Activated naive CD4-positive, alpha-beta T cell treated with anti-CD3 and anti-CD28 coated beads, Interleukin-2, amount 50 U/mL, for 72 hours (primary cell): ENCODE data around the gene ITGB7. TPM values are rescaled to one million over a fixed set of nuclear protein-coding genes. Genes with fewer than 3 reads are reported as not detected.
"Not testable (repeated sequence)": the region's sequence is repeated elsewhere in the genome, so short reads cannot be mapped to it uniquely, and the experiment has no call there.

Source experiments
- ATAC-seq, 2 donors: fragments of 150-1000 bp; cut with Tn5 transposase; 2 replicates each; pipeline ENCODE4 v1.10.0; 2021; ENCODE audit warnings: mild to moderate bottlenecking in 2 of 2, moderate library complexity in 2 of 2
- DNase-seq, 2 donors: peaks; one replicate each; pipeline ENCODE4 v3.0.0; 2021 to 2022; ENCODE audit warnings: low spot score in 2 of 2
- H3K27ac Mint-ChIP-seq, 2 donors: one replicate each; pipeline ENCODE4 v1.8.0; 2022; ENCODE audit warnings: mild to moderate bottlenecking in 2 of 2, mixed read lengths in 2 of 2
- H3K36me3 Mint-ChIP-seq, 2 donors: one replicate each; pipeline ENCODE4 v1.8.0; 2022; ENCODE audit warnings: mixed read lengths in 2 of 2
- H3K9me3 Mint-ChIP-seq, 2 donors: one replicate each; pipeline ENCODE4 v1.8.0; 2022; ENCODE audit warnings: mixed read lengths in 2 of 2
- total RNA-seq, 2 donors: library from RNA; stranded (reverse); gene quantifications; one replicate each; pipeline ENCODE4 v1.2.3, GENCODE V29; 2022

Gene ITGB7
- total RNA-seq, 2 donors from 2014 or later = 71.4 to 76.3 TPM

GRCh38 chr12:53180931-53181645 lies 26.0 kb downstream of the ITGB7 start:
- ATAC-seq (peak; percentile 58 to 72), DNase-seq (peak in 1 of 2 donors; percentile 81)
- peaks cover 24 to 35% of the 10 kb centered on the region in 2 donors for H3K36me3 Mint-ChIP-seq
- H3K9me3 Mint-ChIP-seq = no peaks in the 10 kb centered on the region
- peak overlapping the region; percentile 51 to 87 for H3K27ac Mint-ChIP-seq

- ATAC-seq (peak; percentile 97 to 98), DNase-seq (peak; percentile 96 to 97)
- Mint-ChIP-seq H3K36me3 (peaks cover 24 to 30% of the 10 kb centered on the region in 2 donors), H3K27ac (peak within 1 kb of the TSS; percentile 87 to 96), H3K9me3 (no peaks in the 10 kb centered on the region)
Measured at GRCh38 chr12:53180220-53180930, 26.7 kb downstream of the ITGB7 start, which contains the start of the genes CSAD and ZNF740. Gene CSAD (minus strand): TSS chr12:53180925. CDS start chr12:53173470, 7,455 bp downstream. Gene ZNF740 (plus strand): TSS chr12:53180722. CDS start chr12:53181984, 1,262 bp downstream.

DNA sequence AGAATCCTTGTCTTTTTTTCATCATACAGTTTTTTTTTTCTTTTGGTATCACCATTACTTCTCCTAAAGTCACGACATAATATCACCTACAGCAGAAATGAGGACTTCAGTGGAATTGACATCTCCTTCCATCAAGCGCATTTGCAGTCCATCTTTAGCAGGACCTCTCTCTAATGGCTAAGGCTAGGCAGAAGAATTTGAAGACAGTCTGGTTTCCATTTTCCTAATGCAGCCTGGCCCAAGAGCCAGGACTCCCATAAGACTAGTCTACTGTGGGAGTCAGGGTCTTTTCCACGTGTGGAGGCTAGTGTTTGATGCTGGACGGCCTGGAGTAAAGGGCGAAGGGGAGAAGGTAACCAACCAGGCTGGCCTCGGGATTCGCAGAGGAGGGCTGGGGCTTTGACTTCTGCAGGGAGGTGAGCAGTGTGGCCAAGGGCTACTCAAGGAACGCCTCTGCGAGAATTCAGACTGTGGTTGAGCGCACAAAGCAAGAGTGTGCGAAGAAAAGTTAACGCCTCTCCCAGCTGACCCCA lies 27.3 kb downstream of the ITGB7 start:
- DNase-seq (no peak), ATAC-seq (peak; percentile 4 to 28)
- H3K36me3 Mint-ChIP-seq = peaks cover 22 to 28% of the 10 kb centered on the region in 2 donors
- peak overlapping the region; percentile 87 to 96 for H3K27ac Mint-ChIP-seq
- no peaks in the 10 kb centered on the region for H3K9me3 Mint-ChIP-seq

GRCh38 chr12:53178803-53179202 lies 28.2 kb downstream of the ITGB7 start:
- not testable (repeated sequence) for ATAC-seq, H3K9me3 Mint-ChIP-seq, DNase-seq
- H3K27ac Mint-ChIP-seq = peak overlapping the region in 1 of 2 donors; percentile 87
- peaks cover 18 to 27% of the 10 kb centered on the region in 2 donors for H3K36me3 Mint-ChIP-seq

DNA sequence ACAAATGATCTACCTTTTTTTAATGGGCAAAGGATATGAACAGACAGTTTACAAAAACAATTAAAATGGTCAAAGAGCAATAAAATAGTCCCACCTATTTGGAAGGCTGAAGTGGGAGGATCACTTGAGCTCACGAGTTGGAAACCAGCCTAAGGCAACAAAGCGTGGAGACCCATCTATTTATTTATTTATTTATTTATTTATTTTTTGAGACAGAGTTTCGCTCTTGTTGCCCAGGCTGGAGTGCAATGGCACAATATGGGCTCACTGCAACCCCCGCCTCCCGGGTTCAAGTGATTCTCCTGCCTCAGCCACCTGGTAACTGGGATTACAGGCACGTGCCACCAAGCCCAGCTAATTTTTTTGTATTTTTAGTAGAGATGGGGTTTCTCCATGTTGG lies 29.6 kb downstream of the ITGB7 start:
- peak in 1 of 2 donors; percentile 1 for DNase-seq
- H3K27ac Mint-ChIP-seq, ATAC-seq, H3K9me3 Mint-ChIP-seq: not testable (repeated sequence)
- peaks cover 14 to 23% of the 10 kb centered on the region in 2 donors for H3K36me3 Mint-ChIP-seq

DNA sequence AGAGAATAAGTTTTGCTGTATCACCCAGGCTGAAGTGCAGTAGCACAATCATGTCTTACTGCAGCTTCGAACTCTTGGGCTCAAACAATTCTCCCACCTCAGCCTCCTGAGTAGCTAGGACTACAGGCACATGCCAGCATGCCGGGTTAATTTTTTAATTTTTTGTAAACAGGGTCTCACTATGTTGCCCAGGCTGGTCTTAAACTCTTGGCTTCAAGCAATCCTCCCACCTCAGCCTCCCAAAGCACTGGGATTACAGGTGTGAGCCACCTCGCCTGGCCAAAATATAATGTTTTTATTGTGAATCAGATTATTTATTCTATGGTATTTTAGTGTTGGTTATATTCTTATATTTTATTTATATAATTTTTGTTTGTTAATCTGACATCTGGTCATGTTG lies 30.3 kb downstream of the ITGB7 start:
- DNase-seq = no peak
- ATAC-seq = no peak
- no peak overlapping the region for H3K27ac Mint-ChIP-seq
- H3K36me3 Mint-ChIP-seq = peaks cover 7 to 16% of the 10 kb centered on the region in 2 donors
- no peaks in the 10 kb centered on the region for H3K9me3 Mint-ChIP-seq

DNA sequence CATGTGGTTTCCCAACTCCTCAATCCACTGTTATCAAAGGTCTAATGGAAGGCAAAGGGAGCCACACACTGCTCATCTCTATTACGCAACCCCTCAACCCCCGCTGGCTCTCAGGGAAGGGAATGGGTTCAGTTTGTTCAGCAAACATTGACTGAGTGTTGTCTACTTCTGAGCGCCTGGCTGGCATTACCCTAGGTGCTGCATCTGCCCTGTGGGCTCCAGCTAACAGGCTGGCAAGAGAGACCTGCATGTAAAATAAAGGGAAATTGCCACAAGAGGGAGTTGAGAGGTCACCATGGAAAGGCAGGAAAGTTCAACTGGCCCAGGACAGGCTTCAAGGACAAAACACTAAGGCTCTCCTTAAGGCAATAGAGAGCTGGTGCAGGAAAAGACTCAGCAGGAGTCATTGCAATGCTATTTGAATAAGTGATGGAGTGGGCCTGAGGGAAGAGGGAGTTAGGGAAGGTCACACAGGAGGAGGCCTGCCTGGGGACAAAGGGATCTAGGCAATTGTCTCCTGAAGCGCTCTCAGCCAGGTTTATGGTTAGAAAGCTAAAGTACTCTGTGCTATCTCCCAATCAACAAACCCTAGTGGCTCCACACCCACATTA lies 32.1 kb downstream of the ITGB7 start:
- ATAC-seq (peak in 1 of 2 donors; percentile 30), DNase-seq (peak in 1 of 2 donors; percentile 50)
- Mint-ChIP-seq H3K27ac (peak overlapping the region in 1 of 2 donors; percentile 11), H3K9me3 (no peaks in the 10 kb centered on the region), H3K36me3 (peaks cover 0 to 5% of the 10 kb centered on the region in 2 donors)

DNA sequence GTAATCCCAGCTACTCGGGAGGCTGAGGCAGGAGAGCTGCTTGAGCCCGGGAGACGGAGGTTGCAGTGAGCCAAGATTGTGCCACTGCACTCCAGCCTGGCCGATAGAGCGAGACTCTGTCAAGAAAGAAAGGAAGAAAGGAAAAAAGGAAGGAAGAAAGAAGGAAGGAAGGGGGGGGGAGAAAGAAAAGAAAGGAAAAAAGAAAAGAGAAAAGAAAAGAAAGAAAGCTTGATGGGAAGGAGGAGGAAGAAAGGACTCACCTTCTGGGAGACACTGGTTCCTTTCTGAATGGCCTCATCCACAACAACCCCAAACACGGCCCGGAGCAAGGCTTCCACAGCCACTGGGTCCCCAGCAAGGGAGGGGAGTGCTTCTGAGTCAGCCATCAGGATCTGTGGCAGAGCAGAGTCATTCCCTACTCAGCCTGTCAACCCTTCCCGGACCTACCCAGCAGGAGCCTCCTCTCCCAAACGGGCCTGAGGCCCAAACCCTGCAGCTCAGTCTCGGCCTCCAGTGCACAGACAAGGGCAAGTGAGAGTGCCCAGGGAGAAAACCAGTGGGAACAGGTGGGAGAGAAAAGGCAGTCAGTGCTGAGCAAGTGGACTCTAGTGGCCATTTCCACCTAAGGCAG lies 33.9 kb downstream of the ITGB7 start:
- no peak overlapping the region for H3K27ac Mint-ChIP-seq
- H3K9me3 Mint-ChIP-seq = no peaks in the 10 kb centered on the region
- DNase-seq (peak in 1 of 2 donors; percentile 38), ATAC-seq (no peak)
- H3K36me3 Mint-ChIP-seq = no peaks in the 10 kb centered on the region

DNA sequence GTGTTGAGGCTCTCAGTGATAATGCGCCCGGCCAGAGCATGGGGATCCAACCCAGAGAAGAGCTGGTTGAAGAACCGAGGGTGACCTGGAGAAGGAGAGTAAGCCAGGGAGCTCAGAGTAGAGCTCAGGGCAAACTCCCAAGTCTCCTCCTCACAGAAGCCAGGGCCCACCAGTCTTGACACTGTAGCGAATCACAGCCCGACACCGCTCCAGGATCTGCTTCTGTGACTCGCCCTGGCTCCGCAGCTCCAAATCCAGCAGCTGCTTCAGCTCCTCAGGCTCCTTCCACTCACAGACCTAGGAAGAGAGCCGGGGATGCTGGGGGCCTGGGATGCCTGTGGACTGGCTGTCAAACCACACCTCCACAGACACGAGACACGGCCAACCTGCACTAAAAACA lies 34.7 kb downstream of the ITGB7 start:
- Mint-ChIP-seq H3K36me3 (no peaks in the 10 kb centered on the region), H3K9me3 (no peaks in the 10 kb centered on the region), H3K27ac (no peak overlapping the region)
- ATAC-seq (no peak), DNase-seq (peak in 1 of 2 donors; percentile 26)

DNA sequence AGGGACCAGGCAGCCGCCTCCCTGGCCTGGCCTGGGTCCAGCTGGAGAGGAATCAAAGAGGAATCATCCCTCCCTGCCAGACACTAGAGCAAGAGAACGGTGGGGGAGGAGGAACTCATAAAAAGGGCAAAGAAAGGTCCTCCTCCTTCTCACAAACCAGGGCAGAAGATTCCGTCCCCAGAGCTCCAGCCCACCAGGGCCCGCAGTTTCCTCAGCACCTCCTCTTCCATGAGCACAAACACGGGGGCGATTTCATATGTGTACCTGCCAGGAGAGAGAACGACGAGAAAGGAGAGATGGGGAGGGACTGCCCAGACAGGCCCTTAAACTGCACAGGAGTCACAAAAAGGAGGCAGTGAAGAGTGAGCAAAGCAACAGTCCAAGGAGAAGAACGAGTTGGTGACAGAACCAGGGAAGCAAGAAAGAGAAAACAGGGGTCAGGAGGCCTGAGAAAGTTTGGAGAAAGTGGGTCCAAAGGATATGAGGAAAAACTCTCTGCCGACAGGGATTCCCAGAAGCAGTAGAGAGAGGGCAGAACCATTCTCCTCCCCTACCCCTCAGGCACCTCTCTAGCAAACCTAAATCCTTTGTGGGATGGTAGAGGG lies 35.2 kb downstream of the ITGB7 start:
- DNase-seq = no peak
- no peaks in the 10 kb centered on the region for H3K36me3 Mint-ChIP-seq
- no peak for ATAC-seq
- H3K9me3 Mint-ChIP-seq = no peaks in the 10 kb centered on the region
- H3K27ac Mint-ChIP-seq = peak overlapping the region; percentile 3 to 44

DNA sequence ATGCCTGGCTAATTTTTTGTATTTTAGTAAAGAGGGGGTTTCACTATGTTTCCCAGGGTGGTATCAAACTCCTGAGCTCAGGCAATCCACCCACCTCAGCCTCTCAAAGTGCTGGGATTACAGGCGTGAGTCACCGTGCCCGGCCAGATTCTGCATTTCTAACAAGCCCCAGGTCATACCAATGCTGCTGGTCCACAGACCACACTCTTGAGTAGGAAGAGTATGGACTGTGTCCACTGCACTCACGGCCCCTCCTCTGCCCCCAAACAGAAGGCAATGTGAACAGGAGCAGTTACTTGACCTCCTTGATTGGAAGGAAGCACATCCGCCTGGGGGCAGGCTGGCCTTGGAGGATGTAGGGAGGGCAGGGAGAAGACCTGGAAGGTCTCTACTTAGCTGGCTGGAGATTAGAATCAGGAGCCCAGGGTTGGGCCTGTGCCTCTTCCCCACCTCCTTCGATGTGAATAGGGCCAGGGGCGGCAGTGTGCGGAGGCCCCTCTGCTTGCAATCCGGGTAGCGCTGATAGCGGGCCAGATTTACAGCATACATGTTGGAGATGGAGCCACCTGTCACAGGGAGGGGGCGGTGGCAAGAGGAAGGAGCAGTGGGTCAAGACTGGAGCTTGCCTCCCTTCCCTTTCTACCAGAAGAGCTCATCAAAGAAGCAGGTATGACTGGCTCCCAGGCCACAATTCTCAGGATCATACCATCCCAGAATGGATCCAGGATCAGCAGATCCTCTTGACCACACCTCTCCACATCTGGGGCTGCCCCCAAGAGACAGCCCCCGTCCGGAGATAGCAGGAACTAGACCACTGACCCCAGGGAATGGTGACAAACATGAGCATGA lies 36.0 kb downstream of the ITGB7 start:
- DNase-seq (peak in 1 of 2 donors; percentile 35), ATAC-seq (no peak)
- Mint-ChIP-seq H3K27ac (peak overlapping the region; percentile 3 to 44), H3K9me3 (no peaks in the 10 kb centered on the region), H3K36me3 (no peaks in the 10 kb centered on the region)

- Mint-ChIP-seq H3K36me3 (no peaks in the 10 kb centered on the region), H3K9me3 (no peaks in the 10 kb centered on the region), H3K27ac (peak overlapping the region in 1 of 2 donors; percentile 41)
- DNase-seq = peak in 1 of 2 donors; percentile 40
- ATAC-seq = no peak
Measured at GRCh38 chr12:53170215-53170614, 36.8 kb downstream of the ITGB7 start.

DNA sequence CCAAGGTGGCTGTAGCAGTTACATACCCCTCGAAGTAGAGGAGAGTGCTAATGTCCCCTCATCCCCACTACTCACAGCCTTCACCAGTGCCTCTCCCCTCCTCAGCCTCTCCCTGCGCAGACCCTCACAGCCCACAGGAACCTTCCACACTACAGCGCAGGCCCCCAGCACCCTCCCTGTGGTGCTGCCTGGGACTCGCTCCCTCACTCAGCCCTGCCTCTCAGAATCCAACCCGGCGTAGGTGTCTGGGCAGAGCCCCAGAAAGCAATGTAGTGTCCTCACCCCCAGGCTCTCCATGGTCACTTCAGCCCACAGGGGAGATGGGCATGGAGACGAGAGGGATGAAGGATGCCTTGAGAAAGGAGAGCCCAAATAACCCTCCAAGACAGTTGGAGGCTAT lies 37.4 kb downstream of the ITGB7 start:
- Mint-ChIP-seq H3K9me3 (no peaks in the 10 kb centered on the region), H3K27ac (peak overlapping the region in 1 of 2 donors; percentile 41), H3K36me3 (no peaks in the 10 kb centered on the region)
- no peak for ATAC-seq
- DNase-seq = peak in 1 of 2 donors; percentile 6

GRCh38 chr12:53166837-53167236 lies 40.2 kb downstream of the ITGB7 start:
- no peaks in the 10 kb centered on the region for H3K9me3 Mint-ChIP-seq
- H3K36me3 Mint-ChIP-seq = no peaks in the 10 kb centered on the region
- no peak overlapping the region for H3K27ac Mint-ChIP-seq
- no peak for ATAC-seq
- no peak for DNase-seq

- ATAC-seq, H3K27ac Mint-ChIP-seq, DNase-seq, H3K36me3 Mint-ChIP-seq, H3K9me3 Mint-ChIP-seq: not testable (repeated sequence)
Measured at GRCh38 chr12:53163008-53163407, 44.0 kb downstream of the ITGB7 start.
